HG02973 (cell line): ENCODE data around the gene NSFL1C.

Experiments
- ATAC-seq: cut with Tn5 transposase; IDR thresholded peaks from one replicate; pipeline ENCODE4 v1.9.1; 2021; ENCODE audit warnings: moderate library complexity; ENCODE audit not compliant: unreplicated experiment

The NSFL1C gene

DNA sequence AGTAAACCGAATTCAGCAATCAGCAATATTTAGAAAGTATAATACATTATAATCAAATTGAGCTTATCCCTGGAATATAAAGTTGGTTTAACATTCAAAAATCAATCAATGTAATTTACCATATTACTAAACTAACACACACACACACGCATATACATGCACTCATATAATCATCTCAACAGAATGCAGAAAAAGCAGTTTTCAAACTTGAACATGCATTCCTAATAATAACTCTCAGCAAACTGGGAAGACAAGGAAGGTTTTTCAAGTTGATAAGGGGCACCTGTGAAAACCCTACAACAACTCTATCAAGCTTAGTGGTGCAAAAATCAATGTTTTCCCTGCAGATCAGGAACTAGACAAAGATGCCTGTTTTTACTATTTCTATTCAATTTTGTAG, 19.9 kb upstream of the NSFL1C start:
- no peak for ATAC-seq

DNA sequence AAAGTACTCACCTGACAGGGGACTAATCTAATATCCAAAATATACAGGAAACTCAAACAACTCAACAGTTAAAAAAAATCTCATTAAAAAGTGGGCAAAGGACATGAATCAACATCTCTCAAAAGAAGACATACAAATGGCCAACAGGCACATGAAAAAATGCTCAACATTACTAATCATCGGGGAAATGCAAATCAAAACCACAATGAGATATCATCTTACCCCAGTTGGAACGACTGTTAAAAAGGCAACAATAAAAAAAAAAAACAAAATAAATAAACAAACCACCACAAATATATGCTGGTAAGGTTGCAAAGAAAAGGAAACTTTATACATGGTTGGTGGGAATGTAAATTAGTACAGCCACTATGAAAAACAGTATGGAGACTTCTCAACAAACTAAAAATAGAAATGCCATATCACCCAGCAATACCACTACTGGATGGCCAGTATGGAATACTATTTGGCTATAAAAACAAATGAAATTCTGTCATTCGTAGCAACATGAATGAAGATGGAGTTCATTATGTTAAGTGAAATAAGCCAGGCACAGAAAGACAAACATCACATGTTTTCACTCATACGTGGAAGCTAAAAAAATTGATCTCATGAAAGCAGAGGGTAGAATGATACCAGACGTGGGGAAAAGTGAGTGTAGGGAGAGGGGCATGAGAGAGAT, 17.9 kb upstream of the NSFL1C start:
- no peak for ATAC-seq

GRCh38 chr20:1479831-1480595, 13.4 kb upstream of the NSFL1C start:
- no peak for ATAC-seq

DNA sequence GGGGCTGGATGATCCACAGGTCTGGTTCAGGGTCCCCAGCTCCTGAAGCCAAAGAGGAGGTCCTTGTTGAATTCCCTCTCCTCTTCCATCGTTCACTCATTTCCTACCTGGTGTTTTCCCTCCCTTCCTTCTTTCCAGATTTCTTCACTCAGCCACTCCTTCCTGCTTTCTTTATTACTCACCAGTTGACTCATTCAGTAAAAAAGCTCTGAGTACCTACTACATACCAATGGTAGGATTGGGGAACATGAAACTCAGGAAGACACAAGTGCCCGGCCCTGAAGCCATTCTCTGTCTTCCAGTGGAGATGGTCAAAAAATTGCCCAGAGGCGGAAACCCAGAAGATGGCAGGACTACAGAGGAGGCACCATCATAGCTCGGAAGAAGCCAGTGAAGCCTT, 11.9 kb upstream of the NSFL1C start:
- ATAC-seq = no peak

DNA sequence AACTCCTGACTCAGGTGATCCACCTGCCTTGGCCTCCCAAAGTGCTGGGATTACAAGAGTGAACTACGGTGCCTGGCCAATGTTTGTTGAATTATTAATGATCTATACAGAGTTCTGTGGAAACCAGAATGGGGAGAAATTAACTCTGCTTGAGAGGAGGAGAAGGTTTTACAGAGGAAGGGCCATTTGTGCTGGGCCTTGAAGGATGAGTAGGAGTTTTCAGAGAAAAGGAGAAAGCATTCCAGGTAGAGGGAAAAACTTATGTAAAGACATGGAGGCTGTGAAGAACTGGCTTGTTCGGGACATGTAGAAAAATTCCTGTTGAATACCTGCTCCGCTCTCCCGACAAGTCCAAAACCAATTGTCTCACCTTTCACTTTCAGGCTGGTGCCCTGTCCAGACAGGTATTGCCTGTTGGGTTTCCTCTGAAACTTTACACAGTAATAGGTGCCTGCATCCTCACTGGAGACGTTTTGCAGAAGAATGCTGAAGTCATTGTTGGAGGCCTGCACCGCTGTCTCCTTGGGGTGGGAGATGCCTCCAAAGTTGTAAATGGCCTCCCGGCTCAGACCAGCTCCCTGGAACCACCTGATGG, 11.3 kb upstream of the NSFL1C start:
- ATAC-seq = no peak

DNA sequence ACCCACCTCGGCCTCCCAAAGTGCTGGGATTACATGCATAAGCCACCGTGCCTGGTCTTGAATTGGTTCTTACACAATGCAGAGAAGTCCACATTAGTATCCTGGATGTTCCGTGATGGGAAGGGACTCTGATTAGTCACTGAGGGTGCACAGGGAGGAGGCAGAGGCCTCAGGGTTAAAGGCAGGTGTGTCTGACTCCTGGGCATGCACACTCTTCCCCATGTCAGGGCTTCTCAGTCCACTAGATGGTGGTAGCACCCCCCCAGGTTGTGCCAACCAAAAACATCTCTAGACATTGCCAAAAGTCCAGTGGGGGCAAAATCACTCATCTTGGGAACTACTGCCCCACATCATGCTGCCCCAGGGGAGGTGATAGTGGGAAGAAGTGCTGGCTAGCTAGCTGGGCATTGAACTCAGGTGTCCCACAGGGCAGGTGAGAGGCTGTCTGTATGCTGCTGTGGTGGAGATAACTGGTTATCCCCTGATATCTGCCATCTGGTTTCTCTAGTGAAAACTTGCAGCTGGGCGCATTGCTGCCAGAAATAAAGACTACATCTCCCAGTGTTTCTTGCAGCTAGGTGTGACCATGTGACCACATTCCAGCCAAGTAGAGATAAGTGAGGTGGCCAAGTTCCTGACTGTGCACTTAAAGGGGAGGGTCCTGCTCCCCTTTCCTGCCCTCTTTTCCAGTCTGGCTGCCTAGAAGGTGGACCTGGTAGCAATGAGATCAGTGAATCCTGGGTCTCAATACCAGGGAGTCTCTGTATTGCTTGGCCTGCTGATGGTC, 8.4 kb upstream of the NSFL1C start:
- no peak for ATAC-seq

GRCh38 chr20:1474325-1474724, 7.7 kb upstream of the NSFL1C start:
- ATAC-seq = no peak

GRCh38 chr20:1473246-1474220, 6.9 kb upstream of the NSFL1C start:
- ATAC-seq = no peak

GRCh38 chr20:1472556-1473245, 6.1 kb upstream of the NSFL1C start:
- ATAC-seq = no peak

GRCh38 chr20:1471242-1471641, 4.6 kb upstream of the NSFL1C start:
- no peak for ATAC-seq

DNA sequence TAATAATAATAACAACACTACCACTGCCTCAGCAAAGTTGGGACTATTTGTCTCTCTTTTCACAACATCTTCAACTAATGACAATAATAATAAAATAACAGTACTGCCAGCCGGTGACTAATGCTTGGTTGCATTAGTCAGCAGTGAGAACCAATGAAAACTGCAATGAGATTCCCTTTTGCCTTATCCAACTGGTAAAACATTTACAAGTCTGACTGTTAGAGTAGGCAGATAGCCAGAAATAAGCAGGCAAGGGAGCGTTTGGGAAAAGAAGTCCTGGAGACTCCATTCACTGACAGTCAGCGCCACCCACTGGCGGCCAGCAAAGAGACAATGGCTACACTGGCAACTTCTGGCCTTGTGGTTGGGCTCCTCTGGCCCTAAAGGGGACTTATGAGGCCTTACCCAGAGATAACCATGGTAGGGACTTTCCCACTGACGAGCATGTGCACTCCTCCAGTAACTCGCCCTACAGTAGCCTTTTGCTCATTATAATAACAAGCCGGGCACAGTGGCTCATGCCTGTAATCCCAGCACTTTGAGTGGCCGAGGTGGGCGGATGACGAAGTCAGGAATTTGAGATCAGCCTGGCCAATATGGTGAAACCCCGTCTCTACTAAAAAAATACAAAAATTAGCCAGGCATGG, 3.4 kb upstream of the NSFL1C start:
- no peak for ATAC-seq

DNA sequence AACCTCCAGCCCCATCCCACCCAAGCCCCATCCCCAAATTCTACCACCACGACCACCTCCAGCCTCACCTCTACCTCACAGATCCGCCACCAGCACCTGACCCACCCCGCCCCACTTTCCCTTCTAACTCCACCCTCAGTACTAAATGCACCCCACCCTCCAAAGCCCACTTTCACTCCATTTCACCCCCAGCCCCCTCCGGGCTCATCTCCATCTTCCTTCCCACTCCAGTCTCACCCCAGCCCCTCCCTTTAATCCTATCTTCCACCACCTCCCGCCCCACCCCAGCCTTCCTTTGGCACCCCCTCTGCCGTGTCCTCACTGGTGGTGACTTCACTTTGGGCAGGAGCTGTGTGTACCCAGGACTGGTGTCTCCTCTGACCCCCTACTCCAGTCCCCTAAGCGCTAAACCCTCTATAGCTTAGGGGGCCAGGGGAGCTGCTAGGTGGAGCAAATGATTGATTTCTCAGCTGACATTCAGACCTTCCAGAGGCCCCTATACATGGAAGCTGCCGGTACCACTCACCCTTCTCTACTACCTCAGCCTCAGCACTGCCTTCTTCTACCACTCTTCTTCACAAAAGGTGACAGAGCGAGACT, 2.8 kb upstream of the NSFL1C start:
- ATAC-seq = no peak

- ATAC-seq = no peak
Measured at GRCh38 chr20:1468117-1468624, 1.5 kb upstream of the NSFL1C start.

DNA sequence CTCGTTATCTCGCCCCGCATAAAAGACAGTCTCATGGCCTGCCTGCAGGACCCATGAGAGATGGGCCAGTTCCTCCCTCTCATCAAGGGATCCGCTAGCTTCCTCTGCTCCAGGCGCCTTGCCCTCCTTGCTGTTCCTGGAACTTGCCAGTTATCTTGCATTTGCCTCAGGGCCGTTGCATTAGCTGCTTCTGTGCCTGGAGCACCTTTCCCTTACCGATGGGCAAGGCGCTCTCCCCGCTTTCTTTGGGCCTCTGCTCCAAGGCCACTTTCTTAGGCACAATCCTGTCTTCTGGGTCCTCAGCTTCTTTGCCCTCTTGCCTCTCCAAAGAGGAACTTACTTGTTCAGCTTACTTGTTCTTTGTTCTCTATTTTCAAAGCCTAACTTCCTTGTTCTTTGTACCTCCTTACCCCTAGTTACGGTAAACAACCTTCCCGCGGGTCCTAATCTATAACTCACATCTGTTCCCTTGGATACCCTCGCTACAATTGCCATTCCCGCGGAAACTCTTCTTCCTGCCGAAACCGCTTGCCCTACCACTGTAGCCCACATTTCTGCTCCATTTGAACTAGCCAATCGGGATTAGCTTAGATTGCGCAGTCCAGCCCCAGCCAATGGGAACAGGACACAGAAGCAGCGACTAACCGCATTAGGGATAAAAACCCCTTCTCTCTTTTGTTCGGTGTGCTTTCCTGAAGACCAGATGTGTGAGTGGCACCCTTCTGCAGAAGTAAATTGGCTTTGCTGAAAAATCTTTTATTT, 887 bp upstream of the NSFL1C start:
- ATAC-seq = no peak

DNA sequence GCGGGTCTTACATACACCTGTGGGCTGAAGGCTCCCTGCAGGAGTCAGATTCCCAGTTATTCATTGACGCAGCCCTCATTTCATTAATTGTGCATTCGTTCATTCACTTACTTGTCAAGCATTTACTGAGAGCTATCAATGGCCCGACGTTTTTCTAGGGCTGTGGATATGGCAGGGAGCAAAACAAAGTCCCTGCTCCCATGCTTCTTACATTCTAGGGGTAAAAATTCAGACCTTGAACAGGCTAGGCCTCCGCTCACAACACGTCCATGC, 369 bp upstream of the NSFL1C start:
- ATAC-seq = no peak

DNA sequence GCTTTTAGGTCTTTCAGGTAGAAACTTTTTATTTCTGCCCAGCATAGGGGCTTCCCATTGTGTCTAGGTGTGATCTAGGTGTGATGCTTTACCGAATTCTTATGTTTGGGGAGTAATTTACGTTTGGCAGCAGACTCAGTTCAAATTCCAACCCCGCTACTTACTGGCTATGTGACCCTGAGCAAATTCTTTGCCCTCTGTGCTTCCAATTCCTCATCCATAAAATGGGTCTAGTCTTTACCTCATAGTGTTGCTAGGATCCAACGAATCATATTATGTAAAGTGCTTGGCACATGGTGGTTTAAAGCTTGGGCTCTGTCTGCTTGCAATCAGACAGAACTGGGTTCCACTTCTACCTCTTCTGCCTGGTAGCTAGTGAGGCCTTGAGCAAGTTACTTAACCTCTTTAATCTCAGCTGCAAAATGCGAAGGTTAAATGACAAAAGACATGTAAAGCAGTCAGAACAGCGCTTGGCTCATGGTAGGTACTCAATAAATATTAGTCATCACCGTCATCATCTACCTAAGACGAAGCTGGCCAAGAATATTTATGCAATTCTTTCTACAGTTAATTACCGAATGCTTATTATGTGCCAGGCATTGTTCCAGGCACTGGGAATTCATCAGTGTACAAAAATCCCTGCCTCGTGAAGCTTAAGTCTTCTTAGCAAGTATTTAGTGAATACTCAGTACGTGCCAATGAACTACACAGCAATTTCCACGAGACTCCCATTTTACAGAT, 1.0 kb downstream of the NSFL1C start:
- no peak for ATAC-seq

- no peak for ATAC-seq
Measured at GRCh38 chr20:1463971-1464570, 2.6 kb downstream of the NSFL1C start.
